Mesenchymal stem cell (in vitro differentiated cells and primary cell): ENCODE results near the gene AZU1.

ENCODE experiments used
- DNase-seq: peaks from one replicate; pipeline ENCODE4 v3.0.0-alpha.2; 2013
- H2AFZ ChIP-seq: one replicate; pipeline ENCODE4 v1.6.1; 2013; ENCODE audit warnings: low read depth, mild to moderate bottlenecking, control low read depth, inconsistent platforms, low read length, moderate library complexity
- H2AK5ac ChIP-seq: 2 replicates; pipeline ENCODE4 v1.6.1; 2013; ENCODE audit warnings: low read length, moderate library complexity, mild to moderate bottlenecking, inconsistent platforms; ENCODE audit not compliant: severe bottlenecking
- H2BK120ac ChIP-seq: one replicate; pipeline ENCODE4 v1.6.1; 2013; ENCODE audit warnings: low read depth, mild to moderate bottlenecking, inconsistent platforms, low read length, moderate library complexity
- H2BK12ac ChIP-seq, 2 experiments: one replicate each; pipeline ENCODE4 v1.6.1; 2013; ENCODE audit warnings: inconsistent platforms in 2 of 2, low read length in 2 of 2, mild to moderate bottlenecking in 2 of 2, moderate library complexity in 2 of 2, control low read depth in 1 of 2
- H2BK15ac ChIP-seq: one replicate; pipeline ENCODE4 v1.6.1; 2013; ENCODE audit warnings: mild to moderate bottlenecking, low read depth, inconsistent platforms; ENCODE audit not compliant: poor library complexity, severe bottlenecking
- H2BK5ac ChIP-seq: 2 replicates; pipeline ENCODE4 v1.6.1; 2013; ENCODE audit warnings: low read depth, mild to moderate bottlenecking, low read length, control low read depth, inconsistent platforms; ENCODE audit not compliant: poor library complexity, severe bottlenecking
- H3K14ac ChIP-seq, 2 experiments: one replicate each; pipeline ENCODE4 v1.6.1; 2013; ENCODE audit warnings: inconsistent platforms in 2 of 2, low read length in 2 of 2, control low read depth in 1 of 2, mild to moderate bottlenecking in 1 of 2, moderate library complexity in 1 of 2
- H3K18ac ChIP-seq, 2 experiments: one replicate each; pipeline ENCODE4 v1.6.1; 2013; ENCODE audit warnings: inconsistent platforms in 2 of 2, low read length in 2 of 2, control low read depth in 1 of 2, low read depth in 1 of 2, mild to moderate bottlenecking in 1 of 2
- H3K23ac ChIP-seq, 2 experiments: one replicate each; pipeline ENCODE4 v1.6.1; 2013; ENCODE audit warnings: inconsistent platforms in 2 of 2, low read length in 2 of 2, mild to moderate bottlenecking in 2 of 2, moderate library complexity in 2 of 2, control low read depth in 1 of 2
- H3K27ac ChIP-seq: 2 replicates; pipeline ENCODE4 v1.5.1; 2013; ENCODE audit warnings: mild to moderate bottlenecking, moderate library complexity, low read length, control low read depth, inconsistent platforms; ENCODE audit not compliant: poor library complexity, severe bottlenecking
- H3K27me3 ChIP-seq, 2 experiments: 2 replicates each; pipeline versions ENCODE4 v1.6.1 to v1.7.0; 2013; ENCODE audit warnings: low read length in 2 of 2, mild to moderate bottlenecking in 2 of 2, moderate library complexity in 2 of 2, control low read depth in 1 of 2, inconsistent platforms in 1 of 2; ENCODE audit not compliant: control insufficient read depth in 1 of 2, insufficient read depth in 1 of 2
- H3K36me3 ChIP-seq, 2 experiments: 2 replicates each; pipeline versions ENCODE4 v1.6.1 to v1.7.0; 2013; ENCODE audit warnings: low read length in 2 of 2, control low read depth in 1 of 2, inconsistent platforms in 1 of 2, low read depth in 1 of 2, mild to moderate bottlenecking in 1 of 2; ENCODE audit not compliant: insufficient read depth in 2 of 2, control insufficient read depth in 1 of 2
- H3K4ac ChIP-seq, 2 experiments: one replicate each; pipeline ENCODE4 v1.6.1; 2013; ENCODE audit warnings: inconsistent platforms in 2 of 2, low read length in 2 of 2, mild to moderate bottlenecking in 2 of 2, moderate library complexity in 2 of 2, control low read depth in 1 of 2, low read depth in 1 of 2
- H3K4me1 ChIP-seq: 2 replicates; pipeline ENCODE4 v1.6.1; 2013; ENCODE audit warnings: low read depth, low read length, control low read depth; ENCODE audit not compliant: control insufficient read depth, insufficient read depth
- H3K4me2 ChIP-seq: 2 replicates; pipeline ENCODE4 v1.6.1; 2013; ENCODE audit warnings: low read length, mild to moderate bottlenecking, inconsistent platforms; ENCODE audit not compliant: poor library complexity, severe bottlenecking
- H3K4me3 ChIP-seq, 2 experiments: 2 replicates each; pipeline versions ENCODE4 v1.5.1 to v1.7.0; 2013; ENCODE audit warnings: low read length in 2 of 2, mild to moderate bottlenecking in 2 of 2, control low read depth in 1 of 2, low read depth in 1 of 2; ENCODE audit not compliant: insufficient read depth in 1 of 2
- H3K79me1 ChIP-seq: replicated peaks from 2 replicates; pipeline ENCODE4 v1.6.1; 2013; ENCODE audit warnings: mild to moderate bottlenecking, control low read depth, low read length, inconsistent platforms; ENCODE audit not compliant: poor library complexity, severe bottlenecking
- H3K9ac ChIP-seq: 2 replicates; pipeline ENCODE4 v1.7.0; 2013; ENCODE audit warnings: mild to moderate bottlenecking, low read length, moderate library complexity
- H3K9me3 ChIP-seq: 2 replicates; pipeline ENCODE4 v1.7.0; 2013; ENCODE audit warnings: mild to moderate bottlenecking, low read length; ENCODE audit not compliant: control insufficient read depth
- H4K8ac ChIP-seq: one replicate; pipeline ENCODE4 v1.6.1; 2013; ENCODE audit warnings: inconsistent platforms, mild to moderate bottlenecking, low read length, moderate library complexity
- H4K91ac ChIP-seq: one replicate; pipeline ENCODE4 v1.6.1; 2013; ENCODE audit warnings: mild to moderate bottlenecking, low read length, inconsistent platforms
- WGBS: methylation state at CpG from one replicate; pipeline ENCODE4 v1.1.7; 2013; ENCODE audit warnings: mixed read lengths; 5-methylcytosine and 5-hydroxymethylcytosine counted together

Gene AZU1

DNA sequence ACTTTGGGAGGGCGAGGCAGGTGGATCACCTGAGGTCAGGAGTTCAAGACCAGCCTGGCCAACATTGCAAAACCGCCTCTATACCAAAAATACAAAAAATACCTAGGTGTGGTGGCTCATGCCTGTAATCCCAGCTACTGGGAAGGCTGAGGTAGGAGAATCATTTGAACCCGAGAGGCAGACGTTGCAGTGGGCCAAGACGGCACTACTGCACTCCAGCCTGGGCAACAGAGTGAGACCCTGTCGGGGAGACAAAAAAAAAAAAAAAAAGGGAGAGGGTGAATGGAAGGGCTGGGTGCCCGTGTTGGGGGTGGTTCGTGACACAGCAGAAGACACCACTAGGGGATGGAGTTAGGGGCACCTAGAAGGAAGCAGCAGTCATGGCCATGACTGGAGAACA lies 42.7 kb downstream of the AZU1 start:
- no peak for DNase-seq
- Histone ChIP-seq H2AK5ac (no peak overlapping the region), H3K79me1 (peaks cover 8% of the 10 kb centered on the region), H3K9ac (no peak overlapping the region), H2BK12ac (no peak overlapping the region), H2BK120ac (no peak overlapping the region), H3K27me3 (no peaks in the 10 kb centered on the region), H3K4me1 (peaks cover 61% of the 10 kb centered on the region), H3K36me3 (peaks cover 23 to 60% of the 10 kb centered on the region in 2 experiments), H2BK15ac (no peak overlapping the region), H3K18ac (no peak overlapping the region), H3K14ac (no peak overlapping the region), H2AFZ (no peak overlapping the region), H3K27ac (no peak overlapping the region), H4K8ac (no peak overlapping the region), H2BK5ac (no peak overlapping the region), H3K4ac (no peak overlapping the region), H4K91ac (no peak overlapping the region), H3K23ac (no peak overlapping the region), H3K4me3 (no peak overlapping the region), H3K4me2 (no peak overlapping the region), H3K9me3 (no peaks in the 10 kb centered on the region)
- WGBS: 98% methylated on average over 6 of the region's 8 CpGs

DNA sequence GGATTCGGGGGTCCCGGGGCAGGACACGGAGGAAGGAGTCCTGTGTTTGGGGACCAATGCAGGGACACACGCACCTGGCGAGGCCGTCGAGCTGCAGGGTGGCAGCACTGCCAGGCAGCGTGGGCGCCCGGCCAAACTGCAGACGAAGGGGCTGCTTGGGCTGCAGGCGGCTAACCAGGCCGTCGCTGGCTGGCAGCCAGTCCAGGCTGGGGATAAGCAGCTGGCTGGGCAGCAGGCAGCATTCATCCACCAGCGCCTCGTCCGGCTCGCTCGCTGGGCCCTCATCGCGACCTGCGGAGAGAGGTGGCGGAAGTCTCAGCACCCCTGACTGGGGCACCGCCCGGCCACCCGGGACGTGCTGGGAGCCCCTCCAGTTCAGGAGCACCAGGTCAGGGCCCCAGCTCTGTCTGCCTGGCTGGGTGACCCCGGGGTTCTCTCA lies 43.3 kb downstream of the AZU1 start:
- Histone ChIP-seq H2BK120ac (no peak overlapping the region), H2BK12ac (no peak overlapping the region), H3K4ac (no peak overlapping the region), H3K23ac (no peak overlapping the region), H2BK5ac (no peak overlapping the region), H2AK5ac (no peak overlapping the region), H3K9me3 (no peaks in the 10 kb centered on the region), H3K14ac (no peak overlapping the region), H3K4me2 (no peak overlapping the region), H3K4me3 (no peak overlapping the region), H2AFZ (no peak overlapping the region), H3K18ac (no peak overlapping the region), H4K91ac (no peak overlapping the region), H3K4me1 (peaks cover 61% of the 10 kb centered on the region), H3K79me1 (peaks cover 8% of the 10 kb centered on the region), H4K8ac (no peak overlapping the region), H3K27ac (no peak overlapping the region), H3K9ac (no peak overlapping the region), H3K27me3 (no peaks in the 10 kb centered on the region), H3K36me3 (peaks cover 29 to 67% of the 10 kb centered on the region in 2 experiments), H2BK15ac (no peak overlapping the region)
- no peak for DNase-seq
- 93% methylated on average over 28 of the region's 28 CpGs for WGBS

DNA sequence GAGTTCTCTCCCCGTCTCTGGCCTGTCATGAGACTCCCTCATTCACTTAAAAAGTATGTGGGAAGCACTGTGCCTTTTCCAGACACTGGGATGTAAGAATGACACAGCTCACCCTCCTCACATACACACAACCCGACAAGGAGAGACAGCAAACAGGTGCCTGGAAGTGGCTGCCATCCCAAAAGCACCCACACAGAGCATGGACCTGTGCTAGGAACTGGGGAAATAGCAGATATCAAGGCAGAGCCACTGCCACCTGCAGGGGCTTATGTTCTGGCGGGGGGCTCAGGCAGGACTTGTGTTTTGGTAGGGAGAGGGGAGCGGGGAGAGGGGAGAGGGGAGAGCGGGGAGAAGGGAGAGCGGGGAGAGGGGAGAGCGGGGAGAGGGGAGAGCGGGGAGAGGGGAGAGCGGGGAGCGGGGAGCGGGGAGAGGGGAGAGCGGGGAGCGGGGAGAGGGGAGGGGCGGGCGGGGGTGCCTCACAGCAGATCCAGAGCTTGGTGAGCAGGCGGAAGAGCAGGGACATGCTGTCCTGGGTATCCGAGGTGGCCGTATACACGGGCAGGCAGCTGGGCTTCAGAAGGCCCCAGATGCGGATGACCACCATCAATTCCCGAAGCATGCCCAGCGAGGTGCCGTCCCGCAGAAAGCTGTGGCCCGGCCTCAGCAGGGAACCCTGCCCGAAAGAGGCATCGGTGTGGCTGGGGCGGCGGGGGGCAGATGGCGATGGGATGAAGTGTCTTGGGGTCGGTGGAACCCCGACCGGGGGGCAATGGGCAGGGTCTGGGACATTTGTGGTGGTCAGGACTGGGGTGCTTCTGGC lies 44.0 kb downstream of the AZU1 start:
- H3K27ac ChIP-seq: no peak overlapping the region
- H3K9ac ChIP-seq: no peak overlapping the region
- H3K4me2 ChIP-seq: no peak overlapping the region
- H3K36me3 ChIP-seq: peaks cover 36 to 73% of the 10 kb centered on the region in 2 experiments
- 91% methylated on average over 21 of the region's 33 CpGs for WGBS
- no peak overlapping the region for H3K23ac ChIP-seq
- peaks cover 8% of the 10 kb centered on the region for H3K79me1 ChIP-seq
- H3K4me3 ChIP-seq: no peak overlapping the region
- H2AK5ac ChIP-seq: no peak overlapping the region
- no peak overlapping the region for H4K8ac ChIP-seq
- H2AFZ ChIP-seq: no peak overlapping the region
- no peak overlapping the region for H3K4ac ChIP-seq
- no peak overlapping the region for H2BK15ac ChIP-seq
- no peak overlapping the region for H2BK120ac ChIP-seq
- H2BK12ac ChIP-seq: peak overlapping the region in 1 of 2 experiments; percentile 48
- no peaks in the 10 kb centered on the region for H3K27me3 ChIP-seq
- DNase-seq: peak; percentile 37
- H3K18ac ChIP-seq: no peak overlapping the region
- no peak overlapping the region for H2BK5ac ChIP-seq
- no peak overlapping the region for H3K14ac ChIP-seq
- no peak overlapping the region for H4K91ac ChIP-seq
- peaks cover 59% of the 10 kb centered on the region for H3K4me1 ChIP-seq
- no peaks in the 10 kb centered on the region for H3K9me3 ChIP-seq

DNA sequence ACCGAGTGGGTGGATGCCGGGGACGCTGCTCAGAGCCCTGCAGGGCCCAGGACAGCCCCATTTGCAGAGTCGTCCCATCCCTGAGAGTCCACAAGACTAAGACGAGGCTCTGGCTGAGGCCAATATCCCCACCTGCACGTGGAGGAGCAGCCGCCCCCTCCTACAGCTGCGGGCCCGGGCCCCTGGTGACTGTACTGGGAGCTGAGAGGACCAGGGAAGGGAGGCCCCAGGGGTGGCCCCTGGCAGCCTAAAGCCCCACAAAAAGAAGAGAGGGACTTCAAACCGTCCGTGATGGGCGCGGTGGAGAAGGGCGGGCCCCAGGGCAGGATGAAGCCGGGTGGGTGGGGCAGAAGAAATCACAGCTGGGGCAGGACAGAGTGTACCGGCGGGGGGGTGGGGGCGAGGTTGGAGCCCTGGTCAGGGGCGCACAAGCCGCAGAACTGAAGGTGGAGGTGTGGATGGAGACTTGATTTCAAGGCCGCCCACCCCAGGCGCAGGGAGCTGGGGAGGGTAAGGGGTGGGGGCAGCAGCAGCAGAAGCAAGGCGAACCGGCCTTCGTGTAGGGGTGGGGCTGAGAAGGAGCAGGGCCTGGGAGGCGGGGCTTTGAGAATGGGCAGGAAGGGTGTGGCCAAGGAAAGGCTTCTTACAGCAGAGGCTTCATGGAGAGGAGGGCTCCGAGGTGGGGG lies 44.8 kb downstream of the AZU1 start:
- H3K27me3 ChIP-seq: no peaks in the 10 kb centered on the region
- peak overlapping the region; percentile 20 for H4K91ac ChIP-seq
- H3K4me2 ChIP-seq: no peak overlapping the region
- 73% methylated on average over 26 of the region's 27 CpGs for WGBS
- H3K4me3 ChIP-seq: no peak overlapping the region
- no peak overlapping the region for H2AFZ ChIP-seq
- H2AK5ac ChIP-seq: no peak overlapping the region
- H3K23ac ChIP-seq: no peak overlapping the region
- no peak overlapping the region for H2BK15ac ChIP-seq
- no peak overlapping the region for H3K18ac ChIP-seq
- no peak overlapping the region for H3K14ac ChIP-seq
- H3K36me3 ChIP-seq: peaks cover 39 to 81% of the 10 kb centered on the region in 2 experiments
- no peak overlapping the region for H2BK5ac ChIP-seq
- peaks cover 8% of the 10 kb centered on the region for H3K79me1 ChIP-seq
- H3K27ac ChIP-seq: no peak overlapping the region
- H3K4me1 ChIP-seq: peaks cover 54% of the 10 kb centered on the region
- no peak overlapping the region for H2BK12ac ChIP-seq
- no peak overlapping the region for H2BK120ac ChIP-seq
- peak; percentile 65 for DNase-seq
- H3K4ac ChIP-seq: no peak overlapping the region
- H3K9me3 ChIP-seq: no peaks in the 10 kb centered on the region
- no peak overlapping the region for H3K9ac ChIP-seq
- H4K8ac ChIP-seq: no peak overlapping the region
